GM12801 (cell line): ENCODE results near the gene CLCA2.

ENCODE experiments used
- TF ChIP-seq, protein P1 (sequence below): IDR thresholded peaks from one replicate; pipeline ENCODE4 v1.5.1; 2011; ENCODE audit warnings: control low read depth; ENCODE audit not compliant: insufficient read length; ENCODE audit errors: extremely low read depth

CLCA2 gene, protein sequence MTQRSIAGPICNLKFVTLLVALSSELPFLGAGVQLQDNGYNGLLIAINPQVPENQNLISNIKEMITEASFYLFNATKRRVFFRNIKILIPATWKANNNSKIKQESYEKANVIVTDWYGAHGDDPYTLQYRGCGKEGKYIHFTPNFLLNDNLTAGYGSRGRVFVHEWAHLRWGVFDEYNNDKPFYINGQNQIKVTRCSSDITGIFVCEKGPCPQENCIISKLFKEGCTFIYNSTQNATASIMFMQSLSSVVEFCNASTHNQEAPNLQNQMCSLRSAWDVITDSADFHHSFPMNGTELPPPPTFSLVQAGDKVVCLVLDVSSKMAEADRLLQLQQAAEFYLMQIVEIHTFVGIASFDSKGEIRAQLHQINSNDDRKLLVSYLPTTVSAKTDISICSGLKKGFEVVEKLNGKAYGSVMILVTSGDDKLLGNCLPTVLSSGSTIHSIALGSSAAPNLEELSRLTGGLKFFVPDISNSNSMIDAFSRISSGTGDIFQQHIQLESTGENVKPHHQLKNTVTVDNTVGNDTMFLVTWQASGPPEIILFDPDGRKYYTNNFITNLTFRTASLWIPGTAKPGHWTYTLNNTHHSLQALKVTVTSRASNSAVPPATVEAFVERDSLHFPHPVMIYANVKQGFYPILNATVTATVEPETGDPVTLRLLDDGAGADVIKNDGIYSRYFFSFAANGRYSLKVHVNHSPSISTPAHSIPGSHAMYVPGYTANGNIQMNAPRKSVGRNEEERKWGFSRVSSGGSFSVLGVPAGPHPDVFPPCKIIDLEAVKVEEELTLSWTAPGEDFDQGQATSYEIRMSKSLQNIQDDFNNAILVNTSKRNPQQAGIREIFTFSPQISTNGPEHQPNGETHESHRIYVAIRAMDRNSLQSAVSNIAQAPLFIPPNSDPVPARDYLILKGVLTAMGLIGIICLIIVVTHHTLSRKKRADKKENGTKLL

DNA sequence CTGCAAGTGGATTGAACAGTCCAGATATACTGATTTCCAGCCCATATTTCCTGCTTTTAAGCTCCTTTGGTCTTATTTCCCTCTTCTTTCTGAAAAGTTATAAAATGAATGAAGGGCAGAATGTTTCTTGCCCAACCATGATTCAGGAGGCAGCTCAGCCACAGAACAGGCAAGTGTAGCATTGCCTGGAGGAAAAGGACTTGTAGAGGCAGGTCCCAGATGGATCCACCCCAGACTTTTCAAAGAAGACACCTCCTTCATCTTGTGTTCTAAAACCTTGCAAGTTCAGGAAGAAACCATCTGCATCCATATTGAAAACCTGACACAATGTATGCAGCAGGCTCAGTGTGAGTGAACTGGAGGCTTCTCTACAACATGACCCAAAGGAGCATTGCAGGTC, at the start of gene CLCA2:
TSS of gene CLCA2 (plus strand) at position 299 of the 400 bp plus-strand sequence. CDS start at position 376, 77 bp downstream.
- TF ChIP-seq, protein P1, sequence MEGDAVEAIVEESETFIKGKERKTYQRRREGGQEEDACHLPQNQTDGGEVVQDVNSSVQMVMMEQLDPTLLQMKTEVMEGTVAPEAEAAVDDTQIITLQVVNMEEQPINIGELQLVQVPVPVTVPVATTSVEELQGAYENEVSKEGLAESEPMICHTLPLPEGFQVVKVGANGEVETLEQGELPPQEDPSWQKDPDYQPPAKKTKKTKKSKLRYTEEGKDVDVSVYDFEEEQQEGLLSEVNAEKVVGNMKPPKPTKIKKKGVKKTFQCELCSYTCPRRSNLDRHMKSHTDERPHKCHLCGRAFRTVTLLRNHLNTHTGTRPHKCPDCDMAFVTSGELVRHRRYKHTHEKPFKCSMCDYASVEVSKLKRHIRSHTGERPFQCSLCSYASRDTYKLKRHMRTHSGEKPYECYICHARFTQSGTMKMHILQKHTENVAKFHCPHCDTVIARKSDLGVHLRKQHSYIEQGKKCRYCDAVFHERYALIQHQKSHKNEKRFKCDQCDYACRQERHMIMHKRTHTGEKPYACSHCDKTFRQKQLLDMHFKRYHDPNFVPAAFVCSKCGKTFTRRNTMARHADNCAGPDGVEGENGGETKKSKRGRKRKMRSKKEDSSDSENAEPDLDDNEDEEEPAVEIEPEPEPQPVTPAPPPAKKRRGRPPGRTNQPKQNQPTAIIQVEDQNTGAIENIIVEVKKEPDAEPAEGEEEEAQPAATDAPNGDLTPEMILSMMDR: no peak

DNA sequence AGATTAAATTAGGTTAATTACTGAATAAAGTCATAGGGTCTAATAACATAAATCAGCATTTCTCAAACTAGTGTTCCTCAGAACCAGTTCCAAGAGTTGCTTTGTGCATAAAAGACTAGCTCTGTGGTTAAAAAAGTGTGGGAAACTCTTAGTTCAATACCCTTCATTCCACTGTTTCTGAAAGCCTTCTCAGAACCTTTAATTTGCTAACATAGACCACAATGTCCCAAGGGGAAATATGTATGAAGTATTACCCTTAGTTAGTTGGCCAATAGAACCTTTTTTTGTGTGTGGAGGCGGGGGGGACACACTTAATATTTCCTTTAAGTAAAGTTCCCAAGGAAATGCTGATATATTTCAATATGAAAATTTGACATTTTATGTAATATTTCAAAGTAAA, 48.3 kb upstream of the CLCA2 start:
- TF ChIP-seq, protein P1: no peak

DNA sequence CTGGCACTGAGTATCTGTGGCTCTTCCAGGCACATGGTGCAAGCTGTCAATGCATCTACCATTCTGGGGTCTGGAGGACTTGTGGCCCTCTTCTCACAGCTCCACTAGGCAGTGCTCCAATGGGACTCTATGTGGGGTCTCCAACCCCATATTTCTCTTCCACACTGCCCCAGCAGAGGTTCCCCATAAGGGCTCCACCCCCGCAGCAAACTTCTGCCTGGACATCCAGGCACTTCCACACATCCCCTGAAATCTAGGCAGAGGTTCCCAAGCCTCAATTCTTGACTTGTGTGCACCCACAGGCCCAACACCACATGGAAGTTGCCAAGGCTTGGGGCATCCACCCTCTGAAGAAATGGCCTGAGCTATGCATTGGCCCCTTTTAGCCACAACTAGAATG, 46.6 kb upstream of the CLCA2 start:
- TF ChIP-seq, protein P1: no peak

DNA sequence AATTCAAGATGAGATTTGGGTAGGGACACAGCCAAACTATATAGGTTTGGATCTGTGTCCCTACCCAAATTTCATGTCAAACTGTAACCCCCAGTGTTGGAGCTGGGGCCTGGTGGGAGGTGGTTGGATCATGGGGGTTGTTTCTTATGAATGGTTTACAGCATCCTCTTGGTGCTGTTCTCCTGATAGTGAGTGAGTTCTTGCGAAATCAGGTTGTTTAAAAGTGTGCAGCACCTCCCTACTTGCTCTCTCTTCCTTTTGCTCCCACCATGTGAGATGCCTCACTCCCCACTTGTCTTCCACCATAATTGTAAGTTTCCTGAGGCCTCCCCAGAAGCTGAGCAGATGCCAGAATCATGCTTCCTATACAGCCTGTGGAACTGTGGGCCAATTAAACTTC, 45.2 kb upstream of the CLCA2 start:
- TF ChIP-seq, protein P1: no peak

DNA sequence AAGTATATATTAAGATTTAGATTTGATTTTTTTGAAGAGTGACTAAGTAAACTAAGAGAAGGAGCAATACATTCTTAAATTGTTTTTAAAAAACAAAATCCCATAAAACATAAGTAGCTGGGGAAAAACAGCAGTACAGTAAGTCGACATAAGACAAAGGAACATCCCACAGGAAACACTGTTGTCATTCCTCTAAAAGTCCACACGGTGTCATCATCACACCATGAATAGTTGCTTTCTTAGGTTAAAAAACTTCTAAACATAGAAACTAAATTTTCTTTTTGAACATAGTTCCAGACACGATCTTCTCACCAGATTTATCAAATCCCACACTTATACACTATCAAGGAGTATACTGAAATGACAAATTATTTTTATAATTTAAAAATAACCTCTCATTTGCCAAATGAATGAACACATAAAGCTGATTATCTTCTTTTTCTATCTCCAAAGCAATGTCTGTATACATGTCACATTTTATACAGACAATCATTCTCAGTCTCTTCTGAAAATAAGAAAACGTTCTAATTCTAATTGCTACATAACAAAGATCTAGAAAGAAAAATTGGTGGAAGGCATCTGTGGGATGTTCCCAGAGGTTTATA, 43.6 kb upstream of the CLCA2 start:
- TF ChIP-seq, protein P1: no peak

DNA sequence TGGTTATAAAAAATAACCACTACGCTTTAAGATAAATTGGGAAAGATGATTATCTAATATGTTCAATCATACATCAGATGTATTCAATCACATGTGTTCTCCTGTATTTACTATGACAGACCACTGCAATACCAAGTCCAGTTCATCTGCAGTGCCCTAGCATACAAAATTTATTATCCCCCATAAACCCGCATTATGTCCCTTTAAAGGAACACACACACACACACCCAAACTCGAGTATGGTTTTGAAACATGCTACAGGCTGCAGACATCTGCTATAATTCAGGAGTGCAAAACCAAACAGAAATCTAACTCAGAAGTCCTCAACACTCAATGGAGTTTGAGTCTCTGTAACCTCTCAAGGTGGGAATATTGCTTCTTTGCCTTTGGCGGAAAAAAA, 42.7 kb upstream of the CLCA2 start:
- TF ChIP-seq, protein P1: no peak

DNA sequence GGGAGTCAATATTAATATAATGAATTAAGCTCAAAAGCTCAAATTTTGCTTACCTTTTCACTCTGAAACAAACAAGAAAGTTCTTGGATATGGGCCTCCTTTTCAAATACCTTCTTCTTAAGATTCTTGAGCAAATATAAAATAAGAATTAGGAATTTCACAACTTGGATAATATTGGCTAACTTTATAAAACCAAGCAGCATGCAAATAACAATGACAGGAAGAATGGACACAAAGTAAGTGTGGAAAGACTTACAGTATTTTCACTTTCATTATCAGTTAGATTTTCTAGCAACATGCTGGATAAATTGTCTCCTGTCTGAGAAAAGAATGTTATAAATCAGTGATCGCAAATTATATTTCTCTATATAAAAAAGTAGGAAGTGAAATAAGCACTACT, 41.1 kb upstream of the CLCA2 start:
- TF ChIP-seq, protein P1: no peak
